Stimulated activated CD8-positive, alpha-beta memory T cell treated with anti-CD3 and anti-CD28 coated beads, Interleukin-15, amount 100 ng/mL, for 4 hours (primary cell): ENCODE measurements around the gene C6orf141.
"Not testable (repeated sequence)": the region's sequence is repeated elsewhere in the genome, so short reads cannot be mapped to it uniquely, and the experiment has no call there.

Experiments
- DNase-seq, 2 donors: peaks; one replicate each; pipeline ENCODE4 v3.0.0-alpha.2; 2020; ENCODE audit warnings: low read depth in 2 of 2

C6orf141 gene

GRCh38 chr6:49576618-49577017 is 26.1 kb downstream of the C6orf141 start:
- no peak for DNase-seq

GRCh38 chr6:49579649-49580048 is 29.2 kb downstream of the C6orf141 start:
- no peak for DNase-seq

- no peak for DNase-seq
Measured at GRCh38 chr6:49582529-49582928, 32.1 kb downstream of the C6orf141 start.

GRCh38 chr6:49587262-49587661 is 36.8 kb downstream of the C6orf141 start:
- DNase-seq = not testable (repeated sequence)
